GM12873 (cell line): ENCODE measurements around the gene WDR33.

ENCODE experiments used
- CTCF ChIP-seq: IDR thresholded peaks from 2 replicates; pipeline ENCODE4 v1.5.1; 2012; ENCODE audit warnings: low read depth, mild to moderate bottlenecking, moderate library complexity, low read length, control low read depth; ENCODE audit not compliant: insufficient read depth; ENCODE audit errors: missing control alignments

Gene WDR33

DNA sequence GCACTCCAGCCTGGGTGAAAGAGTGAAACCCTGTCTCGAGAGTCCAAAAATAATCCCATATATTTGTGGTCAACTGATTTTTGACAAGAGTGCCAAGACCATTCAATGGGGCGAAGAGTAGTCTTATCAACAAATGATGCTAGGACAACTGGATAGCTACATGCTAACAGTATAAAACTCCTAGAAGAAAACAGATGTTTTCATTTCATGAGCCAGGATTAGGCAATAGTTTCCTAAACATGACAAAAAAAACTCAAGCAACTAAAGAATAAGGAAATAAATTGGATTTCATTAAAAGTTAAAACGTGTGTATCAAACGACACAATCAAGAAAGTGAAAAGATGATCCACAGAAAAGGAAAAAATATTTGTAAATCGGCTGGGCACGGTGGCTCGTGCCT lies 141.9 kb downstream of the WDR33 start:
- TF ChIP-seq CTCF, result no peak

- TF ChIP-seq CTCF, result no peak
These were observed 145.6 kb downstream of the WDR33 start for GRCh38 chr2:127665267-127665893.

GRCh38 chr2:127664895-127665225 lies 146.1 kb downstream of the WDR33 start:
- TF ChIP-seq CTCF, result no peak

DNA sequence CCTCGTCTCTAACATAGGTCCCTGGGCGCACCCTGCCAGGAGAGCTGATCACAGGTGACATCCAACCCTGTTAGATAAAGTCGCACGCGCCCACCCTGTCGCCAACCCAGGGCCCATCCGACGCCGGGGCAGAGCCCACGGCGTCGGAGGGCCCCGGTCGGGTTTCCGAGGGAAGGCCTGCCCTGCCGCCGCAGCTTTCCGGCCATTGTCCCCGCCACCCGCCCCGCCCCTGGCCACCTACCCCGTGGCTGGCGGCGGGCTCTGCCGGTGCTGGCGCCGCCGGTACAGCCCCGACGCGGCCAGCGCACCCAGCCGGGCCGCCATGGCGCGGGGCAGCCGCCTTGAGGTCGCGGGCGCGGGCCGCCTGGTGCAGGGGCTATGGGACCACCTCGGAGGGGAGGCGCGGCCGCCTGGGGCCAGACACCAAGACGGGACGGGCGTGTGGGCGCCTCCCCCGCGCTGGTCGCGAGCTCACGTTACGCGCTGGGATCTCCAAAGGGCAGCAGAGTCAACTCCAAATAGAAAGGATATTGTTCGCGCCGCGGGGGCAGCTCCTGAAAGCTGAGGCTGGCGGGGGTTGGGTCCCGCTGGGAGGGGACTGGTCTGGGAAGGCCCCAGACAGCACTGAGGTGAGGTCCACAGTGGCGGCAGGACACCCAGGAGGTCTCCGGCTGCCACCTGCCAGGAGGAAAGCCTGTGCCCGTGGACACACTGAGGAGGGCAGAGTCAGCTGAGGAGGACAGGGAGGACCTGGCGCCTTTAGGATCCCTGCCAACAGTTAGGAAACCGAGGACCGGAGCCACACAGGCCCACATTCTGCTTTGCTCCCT lies 146.7 kb downstream of the WDR33 start:
- no peak for TF ChIP-seq CTCF

GRCh38 chr2:127663566-127664064 lies 147.4 kb downstream of the WDR33 start:
- no peak for TF ChIP-seq CTCF

- no peak for TF ChIP-seq CTCF
These were observed 147.9 kb downstream of the WDR33 start for GRCh38 chr2:127662937-127663565.

DNA sequence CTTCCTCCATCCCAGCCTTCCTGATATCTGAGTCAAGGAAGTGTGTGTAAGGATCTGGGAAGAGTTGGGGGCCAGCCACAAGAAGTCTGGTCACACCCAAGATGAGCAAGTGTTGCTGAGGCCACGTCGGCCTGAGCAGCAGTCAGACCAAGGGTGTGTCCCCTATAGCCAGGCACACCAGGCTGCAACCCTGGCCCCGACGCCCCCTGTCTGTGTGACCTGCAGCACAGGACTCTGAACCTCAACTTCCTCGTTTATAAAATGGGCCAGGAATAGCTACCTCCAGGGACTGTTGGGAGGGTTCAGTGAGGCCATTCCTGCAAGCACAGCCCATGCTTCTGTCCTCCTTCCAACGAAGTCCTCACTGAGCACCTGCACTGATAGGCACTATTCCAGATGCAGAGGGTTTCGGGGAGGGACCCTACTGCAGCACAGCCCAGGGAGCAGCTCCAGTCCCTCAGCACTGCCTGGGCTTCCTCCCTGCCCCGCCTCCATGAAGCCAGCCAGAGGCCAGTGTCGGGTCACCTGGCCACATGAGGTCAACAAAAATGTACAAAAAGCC lies 148.9 kb downstream of the WDR33 start:
- TF ChIP-seq CTCF, result no peak
